Measurements from ENCODE around the gene EPS8L2. TPM values are rescaled to one million over a fixed set of nuclear protein-coding genes. Genes with fewer than 3 reads are reported as not detected.
A peak's percentile ranks its signal among the peaks of the same experiment; 100 is the strongest.

The EPS8L2 gene
- total and polyA plus RNA-seq, 10 donors: 4.2 to 14.7 (median 7.3) TPM

DNA sequence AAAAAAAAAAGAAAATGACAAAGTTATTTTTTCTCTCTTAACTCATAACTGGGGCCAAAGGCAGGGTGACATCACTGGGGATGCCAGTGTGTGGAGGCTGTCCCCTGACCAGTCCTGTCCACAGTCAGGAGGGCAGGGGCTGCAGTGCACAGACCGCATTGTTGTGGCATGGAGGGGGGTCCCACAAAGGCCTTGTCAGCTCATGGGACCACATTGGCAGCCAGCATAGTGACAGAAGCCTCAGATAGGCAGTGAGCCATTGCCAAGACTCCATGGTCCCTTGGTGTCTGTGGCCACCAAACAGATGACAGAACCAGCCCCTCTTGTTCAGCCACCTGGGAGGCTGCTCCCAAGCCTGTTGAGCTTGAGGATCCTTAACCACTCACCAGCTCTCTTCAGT lies 6.3 kb upstream of the EPS8L2 start:
- Histone ChIP-seq H3K4me1 (peaks cover 21 to 64% (median 42%) of the 10 kb centered on the region in 6 donors), H3K4me3 (no peak overlapping the region), H3K36me3 (peaks cover 0 to 65% (median 10%) of the 10 kb centered on the region in 6 donors), H3K27ac (no peak overlapping the region), H3K27me3 (replicated peaks in 1 of 7) (no peaks in the 10 kb centered on the region), H3K9me3 (no peaks in the 10 kb centered on the region)
- TF ChIP-seq POLR2AphosphoS5 (IDR thresholded peaks at IDR 0.05): no peak
- TF ChIP-seq, protein P1, sequence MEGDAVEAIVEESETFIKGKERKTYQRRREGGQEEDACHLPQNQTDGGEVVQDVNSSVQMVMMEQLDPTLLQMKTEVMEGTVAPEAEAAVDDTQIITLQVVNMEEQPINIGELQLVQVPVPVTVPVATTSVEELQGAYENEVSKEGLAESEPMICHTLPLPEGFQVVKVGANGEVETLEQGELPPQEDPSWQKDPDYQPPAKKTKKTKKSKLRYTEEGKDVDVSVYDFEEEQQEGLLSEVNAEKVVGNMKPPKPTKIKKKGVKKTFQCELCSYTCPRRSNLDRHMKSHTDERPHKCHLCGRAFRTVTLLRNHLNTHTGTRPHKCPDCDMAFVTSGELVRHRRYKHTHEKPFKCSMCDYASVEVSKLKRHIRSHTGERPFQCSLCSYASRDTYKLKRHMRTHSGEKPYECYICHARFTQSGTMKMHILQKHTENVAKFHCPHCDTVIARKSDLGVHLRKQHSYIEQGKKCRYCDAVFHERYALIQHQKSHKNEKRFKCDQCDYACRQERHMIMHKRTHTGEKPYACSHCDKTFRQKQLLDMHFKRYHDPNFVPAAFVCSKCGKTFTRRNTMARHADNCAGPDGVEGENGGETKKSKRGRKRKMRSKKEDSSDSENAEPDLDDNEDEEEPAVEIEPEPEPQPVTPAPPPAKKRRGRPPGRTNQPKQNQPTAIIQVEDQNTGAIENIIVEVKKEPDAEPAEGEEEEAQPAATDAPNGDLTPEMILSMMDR (IDR thresholded peaks at IDR 0.05 in 8 of 11, conservative IDR thresholded peaks at IDR 0.05 in 3 of 11): no peak
- no peak for TF ChIP-seq POLR2A (IDR thresholded peaks at IDR 0.05)
- 92 to 100% (median 100%) methylated on average over 1 of the region's 1 CpG for WGBS, 5 donors
- no peak for DNase-seq
- intact Hi-C loops (cut with DNase I; ENCODE audit: low total_unique reads): no loop called here

DNA sequence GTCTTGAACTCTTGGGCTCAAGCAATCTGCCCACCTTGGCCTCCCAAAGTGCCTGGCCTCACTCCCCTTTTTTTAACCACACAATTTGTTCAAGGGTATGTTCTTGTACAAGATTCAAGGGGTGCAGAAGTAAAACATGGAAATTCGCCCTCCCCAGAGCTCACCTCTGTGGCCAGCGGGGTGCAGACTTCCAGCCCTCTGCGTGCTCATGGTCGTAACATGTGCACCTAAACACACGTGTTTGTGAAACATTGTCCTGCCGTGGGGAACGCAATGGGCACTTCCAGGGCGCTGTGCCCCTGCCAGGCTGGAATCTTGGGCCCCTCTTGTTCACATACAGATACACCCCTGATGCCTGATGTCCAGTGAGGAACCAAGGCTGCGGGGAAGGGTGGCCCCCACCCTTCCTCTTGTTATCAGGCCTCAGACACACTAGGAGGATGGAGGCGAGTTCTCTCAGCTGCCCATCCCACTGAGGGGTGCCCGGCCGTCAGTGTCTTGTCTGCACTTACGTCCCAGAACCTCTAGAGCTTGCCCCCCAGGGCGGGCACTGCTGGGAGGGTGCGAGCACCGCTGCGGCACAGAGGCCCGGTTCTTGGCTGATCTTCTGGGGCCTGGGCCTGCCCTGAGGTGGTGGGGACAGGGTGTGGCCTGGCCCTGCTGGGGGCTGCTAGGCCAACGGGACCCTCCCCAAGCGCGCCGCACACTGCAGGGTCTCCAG lies 4.1 kb upstream of the EPS8L2 start:
- Histone ChIP-seq H3K4me1 (peaks cover 26 to 76% (median 55%) of the 10 kb centered on the region in 6 donors), H3K27ac (peak overlapping the region in 3 of 8 donors; percentile 42 to 70 (median 60)), H3K36me3 (peaks cover 0 to 69% (median 10%) of the 10 kb centered on the region in 6 donors), H3K27me3 (replicated peaks in 1 of 7) (peaks cover 0 to 18% (median 14%) of the 10 kb centered on the region in 7 donors), H3K4me3 (no peak overlapping the region), H3K9me3 (no peaks in the 10 kb centered on the region)
- 88 to 95% (median 91%) methylated on average over 14 to 22 of the region's 22 CpGs for WGBS, 5 donors
- DNase-seq: peak; percentile 51
- TF ChIP-seq POLR2A (IDR thresholded peaks at IDR 0.05) (no peak), POLR2AphosphoS5 (IDR thresholded peaks at IDR 0.05) (no peak)
- TF ChIP-seq, protein P1 (IDR thresholded peaks at IDR 0.05 in 8 of 11, conservative IDR thresholded peaks at IDR 0.05 in 3 of 11): no peak
- intact Hi-C loops (cut with DNase I; ENCODE audit: low total_unique reads): no loop called here

DNA sequence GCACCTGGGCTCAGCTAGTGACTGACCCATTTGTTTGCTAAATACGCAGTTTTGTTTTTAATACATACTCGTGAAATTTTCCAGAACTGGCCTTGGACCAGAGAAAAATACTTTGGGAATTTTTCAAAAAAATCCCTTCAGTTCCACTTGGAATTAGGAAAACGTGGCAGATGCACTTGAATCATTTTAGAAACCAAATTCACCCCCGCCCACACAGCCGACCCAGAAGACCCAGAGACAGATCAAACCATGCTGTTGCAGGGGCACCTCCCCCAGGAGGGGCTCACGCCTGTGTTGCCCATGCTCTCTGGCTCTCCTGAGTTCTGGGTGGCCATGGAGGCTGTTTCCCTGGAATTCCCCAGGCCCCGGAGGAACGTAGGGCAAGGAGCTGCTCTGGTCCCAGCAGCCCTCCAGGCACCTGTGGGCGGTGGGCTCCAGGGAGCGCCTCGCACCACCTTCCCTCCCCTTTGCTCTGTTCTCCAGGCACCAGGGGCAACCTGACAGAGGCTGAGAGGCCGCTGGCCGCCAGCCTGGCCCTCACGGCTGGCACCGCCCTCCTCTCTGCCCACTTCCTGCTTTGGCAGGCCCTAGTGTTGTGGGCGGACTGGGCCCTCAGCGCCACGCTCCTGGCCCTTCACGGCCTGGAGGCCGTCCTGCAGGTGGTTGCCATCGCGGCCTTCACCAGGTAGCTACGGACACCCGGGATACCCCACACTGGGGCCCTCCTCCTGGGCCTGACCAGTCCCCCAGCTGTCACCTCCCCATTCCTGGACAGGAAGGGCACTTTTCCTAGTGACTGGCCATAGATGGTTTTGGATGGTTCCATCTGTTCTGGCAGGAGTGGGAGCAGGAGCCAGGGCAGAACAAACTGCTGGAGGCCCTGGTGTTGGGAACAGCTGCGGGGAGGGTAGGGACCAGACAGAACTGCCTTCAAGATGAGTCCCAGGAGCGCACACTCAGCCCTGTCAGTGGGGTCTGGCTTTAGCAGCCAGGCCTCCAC lies 3.3 kb upstream of the EPS8L2 start:
- WGBS, 5 donors: 49 to 63% (median 53%) methylated on average over 21 to 26 of the region's 26 CpGs
- H3K36me3 ChIP-seq: peaks cover 0 to 69% (median 10%) of the 10 kb centered on the region in 6 donors
- H3K9me3 ChIP-seq: no peaks in the 10 kb centered on the region
- TF ChIP-seq, protein P1 (IDR thresholded peaks at IDR 0.05 in 8 of 11, conservative IDR thresholded peaks at IDR 0.05 in 3 of 11): no peak
- TF ChIP-seq POLR2AphosphoS5 (IDR thresholded peaks at IDR 0.05) (peak; percentile 50 to 75 (median 66)), POLR2A (IDR thresholded peaks at IDR 0.05) (no peak)
- H3K27me3 ChIP-seq (replicated peaks in 1 of 7): peaks cover 0 to 27% (median 22%) of the 10 kb centered on the region in 7 donors
- peak; percentile 87 for DNase-seq
- H3K4me3 ChIP-seq: no peak overlapping the region
- intact Hi-C loops (cut with DNase I; ENCODE audit: low total_unique reads): no loop called here
- peak overlapping the region; percentile 35 to 70 (median 54) for H3K27ac ChIP-seq
- H3K4me1 ChIP-seq: peaks cover 21 to 75% (median 48%) of the 10 kb centered on the region in 6 donors

Data from spleen (tissue), 11 donors.